Duodenal mucosa (tissue), 2 donors: Measurements from ENCODE around the gene SRP9.
"Not testable (repeated sequence)": the region's sequence is repeated elsewhere in the genome, so short reads cannot be mapped to it uniquely, and the experiment has no call there.

ENCODE experiments used
- H3K27ac ChIP-seq: one replicate; pipeline ENCODE4 v1.7.0; 2013; ENCODE audit warnings: low read depth, low read length
- H3K27me3 ChIP-seq, 2 donors: one replicate each; pipeline ENCODE4 v1.7.0; 2013; ENCODE audit warnings: low read length in 2 of 2, control low read depth in 1 of 2; ENCODE audit not compliant: insufficient read depth in 2 of 2, control insufficient read depth in 1 of 2
- H3K36me3 ChIP-seq, 2 donors: one replicate each; pipeline ENCODE4 v1.7.0; 2013; ENCODE audit warnings: low read length in 2 of 2, control low read depth in 1 of 2; ENCODE audit not compliant: insufficient read depth in 2 of 2, control insufficient read depth in 1 of 2
- H3K4me1 ChIP-seq, 2 donors: one replicate each; pipeline ENCODE4 v1.7.0; 2013; ENCODE audit warnings: low read length in 2 of 2, control low read depth in 1 of 2; ENCODE audit not compliant: insufficient read depth in 2 of 2, control insufficient read depth in 1 of 2
- H3K4me3 ChIP-seq, 2 donors: one replicate each; pipeline ENCODE4 v1.7.0; 2013; ENCODE audit warnings: low read length in 2 of 2, low read depth in 1 of 2
- H3K9ac ChIP-seq, 2 donors: one replicate each; pipeline ENCODE4 v1.7.0; 2013; ENCODE audit warnings: low read length in 2 of 2, low read depth in 1 of 2
- H3K9me3 ChIP-seq, 2 donors: one replicate each; pipeline ENCODE4 v1.7.0; 2013; ENCODE audit warnings: low read length in 2 of 2, control low read depth in 1 of 2; ENCODE audit not compliant: control insufficient read depth in 1 of 2

Gene SRP9

GRCh38 chr1:225754940-225755641, 22.5 kb upstream of the SRP9 start:
- Histone ChIP-seq H3K27me3 (no peaks in the 10 kb centered on the region), H3K4me1 (peaks cover 9 to 22% of the 10 kb centered on the region in 2 donors), H3K9me3 (no peaks in the 10 kb centered on the region), H3K27ac (no peak overlapping the region), H3K9ac (no peak overlapping the region), H3K4me3 (no peak overlapping the region), H3K36me3 (no peaks in the 10 kb centered on the region)

- Histone ChIP-seq H3K27me3 (no peaks in the 10 kb centered on the region), H3K4me3 (no peak overlapping the region)
Observed at GRCh38 chr1:225755671-225756319, 21.8 kb upstream of the SRP9 start.

GRCh38 chr1:225757927-225758656, 19.5 kb upstream of the SRP9 start:
- Histone ChIP-seq H3K4me3 (no peak overlapping the region), H3K36me3 (no peaks in the 10 kb centered on the region), H3K27ac (no peak overlapping the region)

More at GRCh38 chr1:225755671-225756319, 21.8 kb upstream of the SRP9 start:
- Histone ChIP-seq H3K27ac (no peak overlapping the region), H3K9me3 (no peaks in the 10 kb centered on the region), H3K4me1 (peaks cover 9 to 22% of the 10 kb centered on the region in 2 donors), H3K9ac (no peak overlapping the region), H3K36me3 (no peaks in the 10 kb centered on the region)

GRCh38 chr1:225759972-225760371, 17.7 kb upstream of the SRP9 start:
- peaks cover 7 to 25% of the 10 kb centered on the region in 2 donors for H3K4me1 ChIP-seq
- H3K27me3 ChIP-seq, H3K9me3 ChIP-seq, H3K9ac ChIP-seq, H3K4me3 ChIP-seq, H3K27ac ChIP-seq, H3K36me3 ChIP-seq: not testable (repeated sequence)

More at GRCh38 chr1:225757927-225758656, 19.5 kb upstream of the SRP9 start:
- Histone ChIP-seq H3K9ac (no peak overlapping the region), H3K9me3 (no peaks in the 10 kb centered on the region), H3K4me1 (peaks cover 9 to 22% of the 10 kb centered on the region in 2 donors), H3K27me3 (no peaks in the 10 kb centered on the region)

- no peaks in the 10 kb centered on the region for H3K27me3 ChIP-seq
- no peak overlapping the region for H3K4me3 ChIP-seq
- H3K36me3 ChIP-seq, result no peaks in the 10 kb centered on the region
- peaks cover 1 to 19% of the 10 kb centered on the region in 2 donors for H3K4me1 ChIP-seq
- H3K27ac ChIP-seq, result no peak overlapping the region
- no peaks in the 10 kb centered on the region for H3K9me3 ChIP-seq
- H3K9ac ChIP-seq, result no peak overlapping the region
Observed at GRCh38 chr1:225760531-225760930, 17.1 kb upstream of the SRP9 start.

- H3K9me3 ChIP-seq, H3K9ac ChIP-seq, H3K27ac ChIP-seq, H3K4me3 ChIP-seq, H3K36me3 ChIP-seq, H3K27me3 ChIP-seq: not testable (repeated sequence)
- H3K4me1 ChIP-seq, result peaks cover 0 to 11% of the 10 kb centered on the region in 2 donors
Observed at GRCh38 chr1:225761395-225761794, 16.2 kb upstream of the SRP9 start.

GRCh38 chr1:225762002-225762441, 15.6 kb upstream of the SRP9 start:
- Histone ChIP-seq H3K9me3 (no peaks in the 10 kb centered on the region), H3K27ac (no peak overlapping the region), H3K9ac (no peak overlapping the region), H3K4me1 (peaks cover 0 to 11% of the 10 kb centered on the region in 2 donors), H3K27me3 (no peaks in the 10 kb centered on the region), H3K36me3 (no peaks in the 10 kb centered on the region), H3K4me3 (no peak overlapping the region)

GRCh38 chr1:225762444-225762843, 15.2 kb upstream of the SRP9 start:
- Histone ChIP-seq H3K9ac (no peak overlapping the region), H3K4me3 (no peak overlapping the region), H3K9me3 (no peaks in the 10 kb centered on the region), H3K27me3 (no peaks in the 10 kb centered on the region), H3K4me1 (peaks cover 0 to 11% of the 10 kb centered on the region in 2 donors), H3K27ac (no peak overlapping the region), H3K36me3 (no peaks in the 10 kb centered on the region)

GRCh38 chr1:225763716-225764548, 13.7 kb upstream of the SRP9 start:
- H3K36me3 ChIP-seq, result no peaks in the 10 kb centered on the region
- no peak overlapping the region for H3K27ac ChIP-seq
- H3K27me3 ChIP-seq, result no peaks in the 10 kb centered on the region
- no peak overlapping the region for H3K9ac ChIP-seq
- H3K4me1 ChIP-seq, result peaks cover 4 to 9% of the 10 kb centered on the region in 2 donors
- no peak overlapping the region for H3K4me3 ChIP-seq
- no peaks in the 10 kb centered on the region for H3K9me3 ChIP-seq
